BE2C (cell line): Measurements from ENCODE around the gene SYNDIG1.

ENCODE experiments used
- DNase-seq: peaks from one replicate; pipeline ENCODE4 v3.0.0-alpha.2; 2020
- H3K27me3 ChIP-seq: fragments of 250-450 bp; sonication (Bioruptor Pico); 2 replicates; pipeline ENCODE4 v1.5.1; 2020; ENCODE audit warnings: mild to moderate bottlenecking
- H3K36me3 ChIP-seq: fragments of 250-450 bp; sonication (Bioruptor Pico); 2 replicates; pipeline ENCODE4 v1.5.1; 2020; ENCODE audit warnings: mild to moderate bottlenecking
- H3K4me1 ChIP-seq: fragments of 250-450 bp; sonication (Bioruptor Pico); 2 replicates; pipeline ENCODE4 v1.5.1; 2020
- H3K4me3 ChIP-seq: 2 replicates; pipeline ENCODE4 v1.5.1; 2011; ENCODE audit warnings: low read depth, low read length
- H3K9me3 ChIP-seq: fragments of 250-450 bp; sonication (Bioruptor Pico); 2 replicates; pipeline ENCODE4 v1.5.1; 2020
- CTCF ChIP-seq: IDR thresholded peaks from 2 replicates; pipeline ENCODE4 v1.5.1; 2012; ENCODE audit warnings: mild to moderate bottlenecking, low read depth, low read length

Gene SYNDIG1

GRCh38 chr20:24542721-24543120 is 73.3 kb downstream of the SYNDIG1 start:
- no peak for TF ChIP-seq CTCF
- no peaks in the 10 kb centered on the region for H3K36me3 ChIP-seq
- DNase-seq: no peak
- no peaks in the 10 kb centered on the region; the same call in 1 of the 2 replicates for H3K27me3 ChIP-seq
- no peak overlapping the region for H3K4me3 ChIP-seq
- no peaks in the 10 kb centered on the region; the same call in 1 of the 2 replicates for H3K9me3 ChIP-seq
- no peaks in the 10 kb centered on the region for H3K4me1 ChIP-seq

DNA sequence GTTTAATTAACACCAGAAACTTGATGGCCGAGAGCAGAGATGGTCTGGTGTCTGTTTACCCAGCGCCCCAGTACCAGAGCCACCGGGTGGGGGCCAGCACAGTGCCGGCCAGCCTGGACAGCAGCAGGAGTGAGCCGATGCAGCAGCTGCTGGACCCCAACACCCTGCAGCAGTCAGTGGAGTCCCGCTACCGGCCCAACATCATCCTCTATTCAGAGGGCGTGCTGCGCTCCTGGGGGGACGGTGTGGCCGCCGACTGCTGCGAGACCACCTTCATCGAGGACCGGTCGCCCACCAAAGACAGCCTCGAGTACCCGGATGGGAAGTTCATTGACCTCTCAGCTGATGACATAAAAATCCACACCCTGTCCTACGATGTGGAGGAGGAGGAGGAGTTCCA is 73.7 kb downstream of the SYNDIG1 start:
- no peak overlapping the region for H3K4me3 ChIP-seq
- no peaks in the 10 kb centered on the region; the same call in 1 of the 2 replicates for H3K27me3 ChIP-seq
- TF ChIP-seq CTCF: no peak
- no peaks in the 10 kb centered on the region; the same call in 1 of the 2 replicates for H3K9me3 ChIP-seq
- H3K36me3 ChIP-seq: no peaks in the 10 kb centered on the region
- no peak for DNase-seq
- H3K4me1 ChIP-seq: no peaks in the 10 kb centered on the region

DNA sequence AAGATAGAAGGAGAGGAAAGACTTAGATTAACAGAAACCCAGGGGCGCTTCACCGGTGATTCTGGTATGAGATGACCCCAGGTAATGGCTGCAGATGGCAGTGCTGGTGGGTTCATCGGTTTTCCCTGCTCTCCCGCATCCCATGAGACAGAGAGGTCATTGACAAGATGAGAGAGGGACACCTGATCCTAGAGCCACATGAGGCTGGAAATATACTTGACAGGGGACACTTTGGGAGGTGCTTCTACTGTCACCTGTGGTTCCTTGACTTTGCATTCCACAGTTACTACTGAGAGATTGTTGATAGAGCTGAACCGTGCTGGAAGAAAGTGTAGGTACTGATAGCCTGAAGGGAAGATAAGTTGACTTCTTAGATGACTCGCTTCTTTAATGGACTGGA is 74.3 kb downstream of the SYNDIG1 start:
- H3K27me3 ChIP-seq: no peaks in the 10 kb centered on the region; the same call in 1 of the 2 replicates
- no peak for TF ChIP-seq CTCF
- H3K9me3 ChIP-seq: no peaks in the 10 kb centered on the region; the same call in 1 of the 2 replicates
- H3K4me1 ChIP-seq: no peaks in the 10 kb centered on the region
- no peaks in the 10 kb centered on the region for H3K36me3 ChIP-seq
- H3K4me3 ChIP-seq: no peak overlapping the region
- DNase-seq: no peak

- Histone ChIP-seq H3K9me3 (no peaks in the 10 kb centered on the region; the same call in 1 of the 2 replicates), H3K36me3 (no peaks in the 10 kb centered on the region), H3K4me1 (no peaks in the 10 kb centered on the region), H3K4me3 (no peak overlapping the region), H3K27me3 (no peaks in the 10 kb centered on the region; the same call in 1 of the 2 replicates)
- TF ChIP-seq CTCF: no peak
- no peak for DNase-seq
These were observed 74.9 kb downstream of the SYNDIG1 start for GRCh38 chr20:24544371-24544770.

- Histone ChIP-seq H3K27me3 (no peaks in the 10 kb centered on the region; the same call in 1 of the 2 replicates), H3K4me1 (no peaks in the 10 kb centered on the region), H3K4me3 (no peak overlapping the region), H3K36me3 (no peaks in the 10 kb centered on the region), H3K9me3 (no peaks in the 10 kb centered on the region; the same call in 1 of the 2 replicates)
- DNase-seq: no peak
- no peak for TF ChIP-seq CTCF
These were observed 75.7 kb downstream of the SYNDIG1 start for GRCh38 chr20:24545168-24545567.

- H3K27me3 ChIP-seq: no peaks in the 10 kb centered on the region; the same call in 1 of the 2 replicates
- H3K9me3 ChIP-seq: no peaks in the 10 kb centered on the region; the same call in 1 of the 2 replicates
- H3K4me1 ChIP-seq: no peaks in the 10 kb centered on the region
- H3K36me3 ChIP-seq: no peaks in the 10 kb centered on the region
- no peak for DNase-seq
- H3K4me3 ChIP-seq: no peak overlapping the region
- TF ChIP-seq CTCF: no peak
These were observed 76.9 kb downstream of the SYNDIG1 start for GRCh38 chr20:24546232-24546892.
